Activated CD8-positive, alpha-beta T cell treated with anti-CD3 and anti-CD28 coated beads, Interleukin-2, amount 10 ng/mL, durations not matched to agents 7 days and 5 days (primary cell): ENCODE data around the gene SULF2. TPM values are rescaled to one million over a fixed set of nuclear protein-coding genes. Genes with fewer than 3 reads are reported as not detected.

Experiments
- ATAC-seq: fragments of 150-1000 bp; cut with Tn5 transposase; one replicate; pipeline ENCODE4 v1.10.0; 2021; ENCODE audit warnings: moderate library complexity
- CTCF ChIA-PET: fragments of 350-600 bp; sonication (Branson Sonifier 250); formaldehyde crosslinking; loops from one replicate; lab custom pipeline; 2021; ENCODE audit warnings: antibody characterized with exemption; lab: Charles Lee
- POLR2A ChIA-PET: fragments of 350-600 bp; sonication (Branson Sonifier 250); formaldehyde crosslinking; loops from one replicate; lab custom pipeline; 2021; ENCODE audit warnings: antibody characterized with exemption; lab: Charles Lee
- DNase-seq: peaks from one replicate; pipeline ENCODE4 v3.0.0-alpha.2; 2020
- H3K27ac Mint-ChIP-seq: one replicate; pipeline ENCODE4 v1.8.0; 2021; ENCODE audit warnings: mild to moderate bottlenecking, mixed read lengths
- H3K27me3 Mint-ChIP-seq: one replicate; pipeline ENCODE4 v1.8.0; 2021; ENCODE audit warnings: low read depth, mixed read lengths
- H3K36me3 Mint-ChIP-seq: one replicate; pipeline ENCODE4 v1.8.0; 2021; ENCODE audit warnings: low read depth, mixed read lengths
- H3K4me1 Mint-ChIP-seq: one replicate; pipeline ENCODE4 v1.8.0; 2021; ENCODE audit warnings: low read depth, mixed read lengths
- H3K4me3 Mint-ChIP-seq: one replicate; pipeline ENCODE4 v1.8.0; 2021; ENCODE audit warnings: mild to moderate bottlenecking, mixed read lengths
- H3K9me3 Mint-ChIP-seq: one replicate; pipeline ENCODE4 v1.8.0; 2022; ENCODE audit warnings: mixed read lengths; ENCODE audit not compliant: insufficient read depth
- total RNA-seq, 2 experiments: library from RNA; stranded (reverse); gene quantifications; one replicate each; pipeline ENCODE4 v1.2.3, GENCODE V29; 2021

Gene SULF2
- total RNA-seq, 2 experiments from 2014 or later = 0.58 to 0.70 TPM

DNA sequence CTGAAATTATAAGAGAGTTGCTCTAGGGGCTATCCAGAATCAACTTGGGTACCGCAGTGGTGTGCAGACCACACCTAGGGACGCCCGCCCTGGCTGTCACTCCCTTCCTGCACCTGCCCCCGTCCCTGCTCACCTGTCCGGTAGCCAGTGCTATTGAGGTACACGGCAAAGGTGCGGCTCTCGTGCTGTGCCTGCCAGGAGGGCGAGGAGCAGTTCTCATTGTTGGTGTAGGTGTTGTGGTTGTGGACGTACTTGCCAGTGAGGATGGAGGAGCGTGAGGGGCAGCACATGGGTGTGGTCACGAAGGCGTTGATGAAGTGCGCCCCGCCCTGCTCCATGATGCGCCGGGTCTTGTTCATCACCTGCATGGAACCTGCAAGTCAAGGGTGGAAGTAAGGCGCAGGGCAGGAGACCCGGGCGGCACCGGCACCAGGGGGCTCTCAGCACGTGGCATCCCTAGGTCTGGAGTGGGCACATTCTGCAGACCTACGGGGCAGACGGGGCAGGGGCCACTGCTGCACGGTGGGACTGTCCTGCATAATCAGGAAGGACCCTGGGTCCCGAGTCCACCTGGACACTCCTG, 48.6 kb downstream of the SULF2 start:
- Mint-ChIP-seq H3K9me3 (no peaks in the 10 kb centered on the region), H3K36me3 (no peaks in the 10 kb centered on the region), H3K4me1 (peaks cover 14% of the 10 kb centered on the region), H3K27me3 (peaks cover 4% of the 10 kb centered on the region), H3K4me3 (no peak overlapping the region), H3K27ac (peak overlapping the region; percentile 15)
- ChIA-PET CTCF (no interaction called here), POLR2A (no interaction called here)
- DNase-seq = no peak
- no peak for ATAC-seq

DNA sequence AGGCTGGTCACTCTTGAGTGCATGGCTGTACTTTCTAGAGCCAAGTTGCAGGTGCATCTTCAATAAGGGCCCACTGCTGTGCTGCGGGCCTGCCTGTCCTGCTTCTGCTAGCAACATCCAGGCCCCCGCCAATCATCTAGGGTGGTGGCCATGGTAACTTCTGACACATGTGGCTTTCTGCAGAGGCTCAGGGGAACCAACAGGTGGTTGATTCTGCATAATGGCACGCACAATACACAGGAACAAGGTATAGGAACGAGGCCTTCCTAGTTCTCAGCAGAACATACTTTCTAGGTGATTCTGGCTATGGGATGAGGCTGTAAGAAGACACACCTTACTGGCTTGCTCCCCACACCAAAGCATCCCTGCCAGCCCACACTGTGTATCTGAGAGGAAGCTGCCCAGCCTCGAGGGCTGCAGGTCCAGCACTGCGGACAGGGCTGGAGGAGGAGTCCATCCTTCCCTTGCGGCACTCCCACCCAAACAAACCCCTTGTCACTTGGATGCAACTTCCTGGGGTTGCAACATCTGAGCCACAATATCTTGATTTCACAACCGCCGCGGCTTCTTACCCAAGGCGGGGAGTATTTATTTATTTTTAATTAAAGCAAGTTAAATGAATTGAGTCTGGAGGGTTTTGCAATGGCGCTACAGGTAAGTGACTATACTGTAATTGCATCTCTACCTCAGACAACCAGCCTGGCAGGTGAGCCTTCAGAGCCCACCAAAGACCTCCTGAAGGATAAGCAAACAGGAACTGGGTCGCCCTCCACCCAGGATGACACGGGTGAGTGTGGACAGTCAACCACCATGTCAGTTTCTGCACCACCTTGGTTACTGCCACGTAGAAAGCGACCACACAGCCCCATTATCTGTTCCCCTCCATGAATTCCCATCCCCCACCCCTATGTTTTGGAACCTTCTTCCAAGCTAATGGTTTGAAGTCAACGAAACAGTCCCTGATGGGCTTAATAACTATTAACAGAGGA, 49.6 kb downstream of the SULF2 start:
- peaks cover 4% of the 10 kb centered on the region for H3K27me3 Mint-ChIP-seq
- H3K9me3 Mint-ChIP-seq = no peaks in the 10 kb centered on the region
- peaks cover 22% of the 10 kb centered on the region for H3K4me1 Mint-ChIP-seq
- no peak overlapping the region for H3K27ac Mint-ChIP-seq
- ChIA-PET CTCF (no interaction called here), POLR2A (no interaction called here)
- no peak overlapping the region for H3K4me3 Mint-ChIP-seq
- ATAC-seq (peak; percentile 35), DNase-seq (peak; percentile 40)
- H3K36me3 Mint-ChIP-seq = no peaks in the 10 kb centered on the region

DNA sequence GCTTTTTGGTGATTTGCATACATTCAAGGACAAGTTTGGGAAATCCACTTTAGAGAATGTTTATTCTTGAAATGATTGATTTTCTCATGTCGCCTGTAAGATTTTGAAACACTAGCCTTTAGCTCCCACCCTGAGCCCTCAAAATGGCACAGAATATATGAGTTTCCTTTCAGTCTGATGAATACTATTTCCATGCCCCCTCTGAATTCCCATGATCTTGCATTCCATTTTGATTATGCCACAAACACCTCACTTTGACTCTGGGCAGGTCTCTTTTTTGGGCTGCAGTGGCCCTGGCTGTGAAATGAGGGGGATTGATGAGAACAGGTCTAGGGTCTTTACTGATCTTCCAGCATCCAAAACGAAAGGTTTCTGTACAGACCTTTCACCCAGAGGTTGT, 50.4 kb downstream of the SULF2 start:
- ATAC-seq (no peak), DNase-seq (no peak)
- Mint-ChIP-seq H3K4me1 (peaks cover 22% of the 10 kb centered on the region), H3K9me3 (no peaks in the 10 kb centered on the region), H3K27ac (no peak overlapping the region), H3K4me3 (no peak overlapping the region), H3K36me3 (no peaks in the 10 kb centered on the region), H3K27me3 (peaks cover 4% of the 10 kb centered on the region)
- CTCF ChIA-PET = no interaction called here
- POLR2A ChIA-PET = no interaction called here

DNA sequence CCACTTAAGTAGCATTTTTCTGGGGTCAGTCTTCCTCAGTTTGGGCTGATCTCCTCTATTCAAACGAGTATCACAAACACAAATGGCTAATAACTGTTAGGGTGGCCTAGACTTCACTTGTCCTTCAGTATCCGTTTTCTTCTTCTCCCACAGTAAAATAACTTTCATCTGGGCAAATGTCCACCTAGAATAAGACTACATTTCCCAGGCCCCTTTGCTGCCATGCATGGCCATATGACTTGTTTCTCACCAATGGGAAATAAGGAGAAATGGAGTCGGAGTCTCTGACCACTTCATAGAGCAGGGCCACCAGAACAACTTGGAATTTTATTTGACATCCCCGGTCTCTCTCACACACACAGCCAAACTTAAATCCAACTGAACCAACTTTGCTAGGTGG, 51.4 kb downstream of the SULF2 start:
- CTCF ChIA-PET = no interaction called here
- Mint-ChIP-seq H3K9me3 (no peaks in the 10 kb centered on the region), H3K27me3 (peaks cover 4% of the 10 kb centered on the region), H3K36me3 (peaks cover 2% of the 10 kb centered on the region), H3K27ac (no peak overlapping the region), H3K4me3 (no peak overlapping the region), H3K4me1 (peaks cover 31% of the 10 kb centered on the region)
- DNase-seq (no peak), ATAC-seq (no peak)
- POLR2A ChIA-PET = no interaction called here

DNA sequence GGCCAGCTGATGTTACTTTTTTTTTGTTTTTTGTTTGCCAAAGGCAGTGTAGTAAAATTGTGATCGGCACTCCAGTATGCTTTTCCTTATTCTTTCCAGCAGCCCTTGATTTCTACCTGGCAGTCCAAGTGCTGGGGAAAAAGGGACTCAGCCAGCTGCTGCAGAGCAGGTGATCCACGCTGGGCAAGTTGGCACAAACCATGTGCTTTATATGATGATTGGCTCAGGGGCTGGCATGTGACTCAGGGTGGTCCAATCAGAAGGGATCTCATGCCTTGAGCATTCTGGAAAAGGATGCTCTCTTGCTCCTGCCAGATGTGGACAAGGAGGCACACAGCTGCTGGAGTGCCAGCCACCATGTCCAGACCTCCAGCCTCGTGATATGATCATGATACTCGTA, 54.5 kb downstream of the SULF2 start:
- Mint-ChIP-seq H3K4me3 (no peak overlapping the region), H3K4me1 (peaks cover 61% of the 10 kb centered on the region), H3K36me3 (peaks cover 7% of the 10 kb centered on the region), H3K27me3 (peaks cover 4% of the 10 kb centered on the region), H3K27ac (no peak overlapping the region), H3K9me3 (no peaks in the 10 kb centered on the region)
- CTCF ChIA-PET = no interaction called here
- ATAC-seq (no peak), DNase-seq (no peak)
- POLR2A ChIA-PET = no interaction called here

DNA sequence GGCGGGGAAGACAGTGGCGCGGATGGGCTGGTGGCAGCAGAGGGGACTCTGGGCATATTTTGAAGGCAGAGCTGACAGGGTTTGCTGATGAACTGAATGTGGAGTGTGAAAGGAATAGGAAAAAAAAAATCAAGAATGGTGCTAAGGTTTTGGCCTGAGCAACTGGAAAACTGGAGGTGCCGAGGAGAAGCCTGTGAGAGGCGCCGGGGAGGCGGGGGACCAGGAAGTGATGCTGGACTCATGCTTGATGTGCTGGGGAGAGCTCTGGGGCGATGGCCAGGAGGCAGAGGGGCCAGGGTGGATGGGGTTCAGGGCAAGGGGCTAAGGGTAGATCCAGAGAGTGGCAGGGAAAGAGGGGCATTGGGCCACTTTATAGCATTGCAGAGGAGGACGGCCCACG, 55.8 kb downstream of the SULF2 start:
- Mint-ChIP-seq H3K4me3 (peak overlapping the region; percentile 78), H3K27me3 (no peaks in the 10 kb centered on the region), H3K4me1 (peaks cover 68% of the 10 kb centered on the region), H3K36me3 (peaks cover 7% of the 10 kb centered on the region), H3K27ac (peak overlapping the region; percentile 99), H3K9me3 (no peaks in the 10 kb centered on the region)
- DNase-seq (no peak), ATAC-seq (no peak)
- ChIA-PET POLR2A (interaction anchor here (0.6 kb wide), 1 partner anchor 57 kb away, joined by 3 read pairs; no protein-coding TSS in a partner anchor), CTCF (no interaction called here)

DNA sequence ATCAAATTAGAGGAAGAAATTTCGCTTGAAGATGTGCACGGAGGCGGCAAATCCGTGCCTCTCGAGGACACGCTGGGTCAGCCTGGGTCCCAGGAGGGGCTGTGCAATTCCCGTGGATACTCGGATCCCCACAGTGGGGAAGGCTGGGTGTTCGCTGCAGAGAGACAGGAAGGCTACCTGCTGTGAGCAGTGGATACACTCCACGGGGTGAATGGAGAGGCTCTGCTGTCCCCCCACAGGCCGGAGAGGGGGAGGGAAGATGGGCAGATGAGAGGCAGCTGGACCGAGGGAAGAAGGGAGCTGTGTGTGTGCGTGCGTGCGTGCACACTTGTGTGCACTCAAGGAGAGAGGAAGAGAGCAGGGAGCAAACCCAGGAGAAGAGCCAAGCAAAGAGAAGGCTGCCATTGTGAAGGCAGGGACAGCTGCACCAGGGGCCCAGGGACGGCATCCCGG, 57.3 kb downstream of the SULF2 start:
- Mint-ChIP-seq H3K27ac (peak overlapping the region; percentile 99), H3K27me3 (no peaks in the 10 kb centered on the region), H3K4me1 (peaks cover 74% of the 10 kb centered on the region), H3K4me3 (peak overlapping the region; percentile 78), H3K9me3 (no peaks in the 10 kb centered on the region), H3K36me3 (peaks cover 7% of the 10 kb centered on the region)
- ChIA-PET CTCF (interaction anchor here (2.2 kb wide), 1 partner anchor 893 kb away, joined by 19 read pairs; no protein-coding TSS in a partner anchor), POLR2A (no interaction called here)
- peak; percentile 22 for ATAC-seq
- no peak for DNase-seq

DNA sequence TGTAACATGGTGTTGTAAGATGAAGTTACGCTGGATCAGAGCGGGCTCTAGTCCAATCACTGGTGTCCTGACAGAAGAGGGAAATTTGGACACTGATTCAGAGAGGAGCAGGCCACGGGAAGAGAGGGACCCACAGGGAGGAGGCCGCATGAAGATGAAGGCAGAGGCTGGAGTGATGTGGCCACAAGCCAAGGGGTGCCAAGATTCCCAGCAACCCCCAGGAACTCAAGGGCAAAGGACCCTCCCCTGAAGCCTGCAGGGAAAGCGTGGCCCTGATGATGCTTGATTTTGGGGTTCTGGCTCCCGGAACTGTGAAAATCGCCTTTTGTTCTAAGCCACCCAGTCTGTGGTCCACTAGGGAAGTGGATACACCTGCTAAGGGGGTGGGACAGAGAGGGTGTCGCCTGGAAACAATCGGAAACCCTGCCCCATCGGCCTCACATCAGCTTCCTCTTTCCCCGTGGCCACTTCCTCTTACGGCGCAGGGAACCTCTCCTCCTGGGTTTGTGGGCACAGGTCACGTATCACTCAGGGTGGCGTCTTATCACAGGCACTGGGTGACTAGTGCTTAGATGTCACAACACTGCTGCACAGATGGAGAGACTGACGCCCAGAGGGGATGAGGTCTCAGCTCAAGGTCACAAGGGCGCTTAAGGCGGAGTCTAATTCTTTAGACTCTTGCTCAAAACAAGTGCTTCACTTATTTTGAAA, 58.0 kb downstream of the SULF2 start:
- POLR2A ChIA-PET = interaction anchor here (0.7 kb wide), 1 partner anchor 28 kb away, joined by 4 read pairs; no protein-coding TSS in a partner anchor
- ATAC-seq (peak; percentile 97), DNase-seq (peak; percentile 95)
- H3K27ac Mint-ChIP-seq = peak overlapping the region; percentile 99
- no peaks in the 10 kb centered on the region for H3K9me3 Mint-ChIP-seq
- peak overlapping the region; percentile 78 for H3K4me3 Mint-ChIP-seq
- H3K4me1 Mint-ChIP-seq = peaks cover 73% of the 10 kb centered on the region
- CTCF ChIA-PET = interaction anchor here (1.2 to 2.2 kb wide), 2 partner anchors 59 to 893 kb away, joined by 3 to 19 read pairs; no protein-coding TSS in a partner anchor
- peaks cover 7% of the 10 kb centered on the region for H3K36me3 Mint-ChIP-seq
- H3K27me3 Mint-ChIP-seq = no peaks in the 10 kb centered on the region

DNA sequence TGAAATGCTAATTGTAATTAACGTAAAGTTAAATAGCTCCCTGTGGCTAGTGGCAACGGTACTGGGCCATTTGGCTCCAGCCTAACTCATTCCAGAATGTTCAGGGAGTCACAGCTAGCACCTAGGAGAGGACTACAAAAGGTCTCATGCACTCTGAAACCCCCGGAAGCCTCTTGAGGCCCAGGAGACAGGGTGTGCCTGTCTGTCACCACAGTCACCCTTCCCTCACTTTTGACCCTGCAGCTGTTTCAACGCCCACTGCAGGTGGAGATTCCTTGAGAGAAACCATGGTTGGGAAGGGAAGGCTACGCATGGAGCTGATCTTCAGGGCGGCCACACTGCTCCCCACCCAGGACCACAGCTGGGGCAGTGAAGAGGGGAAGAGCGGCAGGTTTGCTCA, 58.6 kb downstream of the SULF2 start:
- Mint-ChIP-seq H3K27me3 (no peaks in the 10 kb centered on the region), H3K4me3 (peak overlapping the region; percentile 5), H3K4me1 (peaks cover 67% of the 10 kb centered on the region), H3K27ac (peak overlapping the region; percentile 99), H3K36me3 (peaks cover 7% of the 10 kb centered on the region), H3K9me3 (no peaks in the 10 kb centered on the region)
- CTCF ChIA-PET = interaction anchor here (1.0 to 2.2 kb wide), 3 partner anchors 60 to 894 kb away, joined by 3 to 19 read pairs (median 3); no protein-coding TSS in a partner anchor
- DNase-seq (no peak), ATAC-seq (no peak)
- POLR2A ChIA-PET = no interaction called here

DNA sequence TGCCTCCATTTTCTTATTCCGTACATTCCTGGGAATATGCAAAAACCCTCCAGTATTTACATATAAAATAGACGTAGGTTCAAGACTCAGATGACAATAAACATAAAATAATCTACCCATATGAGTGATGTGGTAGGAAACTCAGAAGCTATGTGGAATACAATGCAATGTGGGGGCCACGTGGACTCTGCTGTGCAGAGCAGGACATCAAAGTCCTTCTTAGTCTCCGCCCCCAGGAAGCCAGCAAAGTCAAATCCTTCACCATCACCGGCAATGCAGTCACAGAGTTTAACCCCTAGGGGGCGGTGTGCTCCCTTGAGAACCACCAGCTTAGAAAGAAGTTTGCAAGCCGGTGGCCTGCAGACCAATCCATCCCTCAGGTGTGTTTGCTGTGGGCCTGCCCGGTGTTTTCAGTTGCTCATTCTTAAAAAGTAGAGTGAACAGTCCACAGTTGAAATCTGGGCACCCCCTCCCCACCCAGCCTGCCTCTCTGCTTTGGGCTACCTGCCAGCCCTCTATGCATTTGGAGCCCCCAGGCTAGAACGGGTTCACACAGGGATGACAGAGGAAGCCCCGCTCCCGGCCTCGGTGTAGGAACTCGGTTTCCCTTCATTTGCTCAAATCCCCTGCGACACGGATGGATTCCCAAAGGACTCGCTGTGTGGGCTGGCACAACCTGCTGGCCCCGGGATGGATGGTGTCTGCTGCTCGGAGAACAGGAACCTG, 59.9 kb downstream of the SULF2 start:
- Mint-ChIP-seq H3K27me3 (no peaks in the 10 kb centered on the region), H3K4me1 (peaks cover 58% of the 10 kb centered on the region), H3K9me3 (no peaks in the 10 kb centered on the region), H3K36me3 (peaks cover 7% of the 10 kb centered on the region), H3K4me3 (no peak overlapping the region), H3K27ac (peak overlapping the region; percentile 73)
- ChIA-PET POLR2A (no interaction called here), CTCF (interaction anchor here (0.6 to 2.6 kb wide), 10 partner anchors 14 to 896 kb away, joined by 3 to 28 read pairs (median 4); no protein-coding TSS in a partner anchor)
- DNase-seq (peak; percentile 93), ATAC-seq (peak; percentile 59)

DNA sequence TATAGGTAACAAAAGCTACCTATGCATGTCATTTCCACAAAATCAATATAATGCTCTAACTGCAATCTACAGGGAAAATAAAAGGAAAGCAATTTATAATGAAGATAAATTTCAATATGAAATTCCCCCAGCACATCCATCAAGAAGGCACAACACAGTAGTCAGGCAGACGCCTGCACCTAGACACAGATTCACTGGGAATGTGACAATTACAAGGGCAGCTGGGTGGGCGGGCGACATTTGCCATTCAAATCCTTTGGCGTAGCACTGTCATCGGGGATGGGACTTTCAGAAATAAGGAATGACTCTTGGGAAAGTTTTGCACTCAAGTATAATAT, 60.4 kb downstream of the SULF2 start:
- Mint-ChIP-seq H3K4me1 (peaks cover 58% of the 10 kb centered on the region), H3K27ac (no peak overlapping the region), H3K9me3 (no peaks in the 10 kb centered on the region), H3K4me3 (no peak overlapping the region), H3K27me3 (no peaks in the 10 kb centered on the region), H3K36me3 (peaks cover 7% of the 10 kb centered on the region)
- CTCF ChIA-PET = interaction anchor here (0.8 to 2.6 kb wide), 8 partner anchors 14 to 896 kb away, joined by 3 to 28 read pairs (median 4); no protein-coding TSS in a partner anchor
- DNase-seq (no peak), ATAC-seq (no peak)
- POLR2A ChIA-PET = no interaction called here
